Panc1 (cell line): ENCODE measurements around the gene HARBI1. TPM values are rescaled to one million over a fixed set of nuclear protein-coding genes. Genes with fewer than 3 reads are reported as not detected.

Experiments used
- ATAC-seq: fragments of 200-7000 bp; cut with Tn5 transposase; 2 replicates; pipeline ENCODE4 v1.9.1; 2020; ENCODE audit warnings: mild to moderate bottlenecking, moderate library complexity
- BruUV-seq: library from RNA; stranded (reverse); fragments of 400-500 nt; replicated peaks from 2 replicates; lab custom pipeline; 2021; lab: Mats Ljungman, UMichigan
- CTCF ChIA-PET: fragments of 300-600 bp; sonication (Branson Sonifier 250); formaldehyde crosslinking; loops from one replicate; lab custom pipeline; 2022; ENCODE audit warnings: antibody characterized with exemption; lab: Charles Lee
- POLR2A ChIA-PET: fragments of 300-600 bp; sonication (Branson Sonifier 250); formaldehyde crosslinking; loops from one replicate; lab custom pipeline; 2022; ENCODE audit warnings: antibody characterized with exemption; lab: Charles Lee
- DNase-seq: peaks from one replicate; pipeline ENCODE4 v3.0.0-alpha.2; 2010; ENCODE audit warnings: low read depth, low spot score
- H3K27ac ChIP-seq: 2 replicates; pipeline ENCODE4 v1.5.1; 2011; ENCODE audit warnings: mild to moderate bottlenecking, low read length, inconsistent platforms
- H3K27me3 ChIP-seq: fragments of 200-500 bp; sonication (Bioruptor generic); 2 replicates; pipeline ENCODE4 v1.6.0; 2014; ENCODE audit warnings: low read length, inconsistent platforms; ENCODE audit not compliant: control insufficient read depth, insufficient read depth
- H3K36me3 ChIP-seq: fragments of 200-500 bp; sonication (Bioruptor generic); 2 replicates; pipeline ENCODE4 v1.5.1; 2014; ENCODE audit warnings: inconsistent platforms, mild to moderate bottlenecking, low read length, moderate library complexity; ENCODE audit not compliant: control insufficient read depth, insufficient read depth
- H3K4me1 ChIP-seq: 2 replicates; pipeline ENCODE4 v1.5.1; 2011; ENCODE audit warnings: inconsistent platforms, mild to moderate bottlenecking, low read length, moderate library complexity; ENCODE audit not compliant: control insufficient read depth, insufficient read depth
- H3K4me3 ChIP-seq, 2 experiments: 2 replicates each; pipeline ENCODE4 v1.5.1; 2011 to 2012; ENCODE audit warnings: low read depth in 2 of 2, low read length in 2 of 2, mild to moderate bottlenecking in 2 of 2, inconsistent platforms in 1 of 2, moderate library complexity in 1 of 2
- H3K9me3 ChIP-seq: fragments of 200-500 bp; sonication (Bioruptor generic); 2 replicates; pipeline ENCODE4 v1.5.1; 2014; ENCODE audit warnings: low read depth, mild to moderate bottlenecking, inconsistent platforms, low read length, moderate library complexity; ENCODE audit not compliant: control insufficient read depth, insufficient read depth
- CTCF ChIP-seq: fragments of 450-650 bp; IDR thresholded peaks from 2 replicates; pipeline ENCODE4 v1.5.1; 2017; ENCODE audit warnings: mild to moderate bottlenecking
- POLR2AphosphoS5 ChIP-seq: IDR thresholded peaks from 2 replicates; pipeline ENCODE4 v1.6.1; 2012; ENCODE audit warnings: mild to moderate bottlenecking, low read depth, low read length, moderate library complexity
- REST ChIP-seq, 2 experiments: IDR thresholded peaks; 2 replicates each; pipeline ENCODE4 v1.6.1; 2011 to 2012; ENCODE audit warnings: low read depth in 2 of 2, control low read depth in 1 of 2, low read length in 1 of 2, mild to moderate bottlenecking in 1 of 2, moderate library complexity in 1 of 2; ENCODE audit not compliant: insufficient read depth in 1 of 2
- SIN3A ChIP-seq: IDR thresholded peaks from 2 replicates; pipeline ENCODE4 v1.6.1; 2012; ENCODE audit warnings: low read depth, mild to moderate bottlenecking, low read length, moderate library complexity, borderline replicate concordance; ENCODE audit not compliant: insufficient read depth
- TCF7L2 ChIP-seq: IDR thresholded peaks from 2 replicates; pipeline ENCODE4 v1.6.1; 2011; ENCODE audit warnings: mild to moderate bottlenecking, low read depth, low read length, inconsistent platforms
- in situ Hi-C: cut with HindIII; loops from 2 replicates; pipeline ENCODE4 v1.10.0; 2016; ENCODE audit warnings: low sequenced_read_pairs, low pct_unique_long_range_greater_than_20kb
- intact Hi-C: fragments of 100-400 bp; cut with micrococcal nuclease; formaldehyde crosslinking; loops from one replicate; pipeline ENCODE4 v1.10.0; 2022; ENCODE audit not compliant: unreplicated experiment
- total RNA-seq: library from RNA; stranded (reverse); gene quantifications from one replicate; pipeline ENCODE4 v1.2.1, GENCODE V29; 2021; ENCODE audit not compliant: unreplicated experiment

Gene HARBI1
- total RNA-seq, 1 experiment from 2014 or later: 6.4 TPM

- Histone ChIP-seq H3K27me3 (no peaks in the 10 kb centered on the region), H3K27ac (peak overlapping the region; percentile 25; the same call in 1 of the 2 replicates), H3K36me3 (no peaks in the 10 kb centered on the region), H3K4me3 (no peak overlapping the region), H3K9me3 (no peaks in the 10 kb centered on the region), H3K4me1 (no peaks in the 10 kb centered on the region)
- DNase-seq: no peak
- TF ChIP-seq CTCF: no peak
- TF ChIP-seq TCF7L2: no peak
- TF ChIP-seq REST (IDR thresholded peaks at IDR 0.05; ENCODE audit: insufficient read depth in 1 of 2, low read depth in 2 of 2, low read length in 1 of 2): no peak
- no peak for TF ChIP-seq SIN3A
- no peak for TF ChIP-seq POLR2AphosphoS5
- ChIA-PET POLR2A (no interaction called here), CTCF (interaction anchor here (0.7 kb wide), 1 partner anchor 81 kb away, joined by 3 read pairs; no protein-coding TSS in a partner anchor)
- intact Hi-C loops (no loop called here), in situ Hi-C loops (no loop called here)
- ATAC-seq: no peak
- BruUV-seq: no TSS peak
Measured at GRCh38 chr11:46570790-46571398, 46.1 kb downstream of the HARBI1 start.

GRCh38 chr11:46565232-46565840 is 51.7 kb downstream of the HARBI1 start:
- CTCF ChIA-PET: no interaction called here
- BruUV-seq: no TSS peak
- no peaks in the 10 kb centered on the region for H3K36me3 ChIP-seq
- no peak overlapping the region for H3K4me3 ChIP-seq
- in situ Hi-C loops: no loop called here
- POLR2A ChIA-PET: no interaction called here
- no peak for ATAC-seq
- H3K27me3 ChIP-seq: no peaks in the 10 kb centered on the region
- no peaks in the 10 kb centered on the region for H3K9me3 ChIP-seq
- TF ChIP-seq REST (IDR thresholded peaks at IDR 0.05; ENCODE audit: insufficient read depth in 1 of 2, low read depth in 2 of 2, low read length in 1 of 2): no peak
- intact Hi-C loops: no loop called here
- peaks cover 27% of the 10 kb centered on the region for H3K4me1 ChIP-seq
- no peak for DNase-seq
- no peak overlapping the region; the same call in 1 of the 2 replicates for H3K27ac ChIP-seq
